GM23248 (cell line): ENCODE data around the gene ABCA1.

Source experiments
- EZH2 ChIP-seq: fragments of 200-600 bp; sonication (generic); IDR thresholded peaks from 2 replicates; pipeline ENCODE4 v1.6.1; 2018; ENCODE audit warnings: antibody characterized with exemption, mild to moderate bottlenecking; ENCODE audit not compliant: insufficient read depth, poor library complexity, severe bottlenecking
- EZH2phosphoT487 ChIP-seq: fragments of 200-600 bp; sonication (generic); IDR thresholded peaks from 2 replicates; pipeline ENCODE4 v1.6.1; 2018; ENCODE audit warnings: antibody characterized with exemption, moderate library complexity, mild to moderate bottlenecking, low read depth; ENCODE audit not compliant: insufficient read depth

GRCh38 chr9:104934691-104935500 is 6.9 kb upstream of the ABCA1 start:
- TF ChIP-seq EZH2 (no peak), EZH2phosphoT487 (no peak)
